Nephron progenitor cell (in vitro differentiated cells): ENCODE measurements around the gene SFSWAP.

Experiments used
- DNase-seq: peaks from one replicate; pipeline ENCODE4 v3.0.0; 2021
- H3K27ac Mint-ChIP-seq: 2 replicates; pipeline ENCODE4 v1.8.0; 2021; ENCODE audit warnings: mild to moderate bottlenecking, moderate library complexity, mixed read lengths
- H3K27me3 Mint-ChIP-seq: 2 replicates; pipeline ENCODE4 v1.8.0; 2021; ENCODE audit warnings: mild to moderate bottlenecking, low read depth, mixed read lengths; ENCODE audit not compliant: poor library complexity
- H3K36me3 Mint-ChIP-seq: 2 replicates; pipeline ENCODE4 v1.8.0; 2021; ENCODE audit warnings: low read depth, mixed read lengths
- H3K4me1 Mint-ChIP-seq: 2 replicates; pipeline ENCODE4 v1.8.0; 2021; ENCODE audit warnings: mixed read lengths
- H3K4me3 Mint-ChIP-seq: 2 replicates; pipeline ENCODE4 v1.8.0; 2021; ENCODE audit warnings: mild to moderate bottlenecking, moderate library complexity, mixed read lengths
- H3K9me3 Mint-ChIP-seq: 2 replicates; pipeline ENCODE4 v1.8.0; 2021; ENCODE audit warnings: mild to moderate bottlenecking, moderate library complexity, mixed read lengths
- CTCF ChIP-seq: fragments of 200-600 bp; sonication (generic); IDR thresholded peaks from 2 replicates; pipeline ENCODE4 v1.5.0; 2021; ENCODE audit warnings: antibody characterized with exemption

Gene SFSWAP

GRCh38 chr12:131788070-131788469 lies 77.2 kb downstream of the SFSWAP start:
- Mint-ChIP-seq H3K27ac (no peak overlapping the region), H3K36me3 (peaks cover 65% of the 10 kb centered on the region), H3K4me1 (peaks cover 21% of the 10 kb centered on the region), H3K9me3 (no peaks in the 10 kb centered on the region), H3K4me3 (no peak overlapping the region), H3K27me3 (peaks cover 3% of the 10 kb centered on the region)
- TF ChIP-seq CTCF = no peak
- no peak for DNase-seq

GRCh38 chr12:131789638-131790037 lies 78.7 kb downstream of the SFSWAP start:
- TF ChIP-seq CTCF = no peak
- Mint-ChIP-seq H3K4me1 (peaks cover 13% of the 10 kb centered on the region), H3K9me3 (no peaks in the 10 kb centered on the region), H3K27ac (no peak overlapping the region), H3K27me3 (peaks cover 3% of the 10 kb centered on the region), H3K4me3 (no peak overlapping the region), H3K36me3 (peaks cover 75% of the 10 kb centered on the region)
- DNase-seq = no peak

- H3K4me3 Mint-ChIP-seq = no peak overlapping the region
- DNase-seq = no peak
- peaks cover 63% of the 10 kb centered on the region for H3K36me3 Mint-ChIP-seq
- H3K27me3 Mint-ChIP-seq = no peaks in the 10 kb centered on the region
- H3K4me1 Mint-ChIP-seq = peaks cover 8% of the 10 kb centered on the region
- peak overlapping the region; percentile 83 for H3K27ac Mint-ChIP-seq
- no peak for TF ChIP-seq CTCF
- H3K9me3 Mint-ChIP-seq = no peaks in the 10 kb centered on the region
Measured at GRCh38 chr12:131793243-131794022, 82.5 kb downstream of the SFSWAP start.

GRCh38 chr12:131794061-131794460 lies 83.2 kb downstream of the SFSWAP start:
- H3K27ac Mint-ChIP-seq = peak overlapping the region; percentile 51
- TF ChIP-seq CTCF = no peak
- no peaks in the 10 kb centered on the region for H3K9me3 Mint-ChIP-seq
- no peak for DNase-seq
- peaks cover 8% of the 10 kb centered on the region for H3K4me1 Mint-ChIP-seq
- H3K4me3 Mint-ChIP-seq = no peak overlapping the region
- H3K36me3 Mint-ChIP-seq = peaks cover 63% of the 10 kb centered on the region
- H3K27me3 Mint-ChIP-seq = no peaks in the 10 kb centered on the region

- Mint-ChIP-seq H3K4me3 (no peak overlapping the region), H3K4me1 (peaks cover 8% of the 10 kb centered on the region), H3K36me3 (peaks cover 61% of the 10 kb centered on the region), H3K9me3 (no peaks in the 10 kb centered on the region), H3K27me3 (no peaks in the 10 kb centered on the region), H3K27ac (no peak overlapping the region)
- TF ChIP-seq CTCF = no peak
- no peak for DNase-seq
Measured at GRCh38 chr12:131794573-131794972, 83.7 kb downstream of the SFSWAP start.

GRCh38 chr12:131795064-131795463 lies 84.2 kb downstream of the SFSWAP start:
- no peak for DNase-seq
- Mint-ChIP-seq H3K36me3 (peaks cover 56% of the 10 kb centered on the region), H3K27me3 (no peaks in the 10 kb centered on the region), H3K27ac (no peak overlapping the region), H3K4me3 (no peak overlapping the region), H3K9me3 (no peaks in the 10 kb centered on the region), H3K4me1 (peaks cover 8% of the 10 kb centered on the region)
- no peak for TF ChIP-seq CTCF
